Uterus (tissue), 4 donors: ENCODE results near the gene ARHGAP8. TPM values are rescaled to one million over a fixed set of nuclear protein-coding genes. Genes with fewer than 3 reads are reported as not detected.

ENCODE experiments used
- DNase-seq, 2 donors: peaks; one replicate each; pipeline ENCODE4 v3.0.0-alpha.2; 2019 to 2020
- H3K27ac ChIP-seq, 2 donors: fragments of 200-600 bp; sonication (generic); 1 replicate in 1 of 2; 2 replicates in 1 of 2; pipeline ENCODE4 v1.5.1; 2016 to 2018
- H3K27me3 ChIP-seq, 2 donors: fragments of 200-600 bp; sonication (generic); one replicate each; pipeline ENCODE4 v1.5.1; 2018 to 2019; ENCODE audit warnings: control low read depth in 1 of 2
- H3K36me3 ChIP-seq, 2 donors: fragments of 200-600 bp; sonication (generic); one replicate each; pipeline ENCODE4 v1.5.1; 2019; ENCODE audit warnings: control low read depth in 1 of 2
- H3K4me1 ChIP-seq, 2 donors: fragments of 200-600 bp; sonication (generic); one replicate each; pipeline ENCODE4 v1.5.1; 2018 to 2019; ENCODE audit warnings: control low read depth in 1 of 2
- H3K4me3 ChIP-seq, 2 donors: fragments of 200-600 bp; sonication (generic); 1 replicate in 1 of 2; 2 replicates in 1 of 2; pipeline ENCODE4 v1.5.1; 2018 to 2019; ENCODE audit warnings: mild to moderate bottlenecking in 1 of 2
- H3K9me3 ChIP-seq, 2 donors: fragments of 200-600 bp; sonication (generic); one replicate each; pipeline ENCODE4 v1.5.1; 2019; ENCODE audit warnings: control low read depth in 1 of 2
- POLR2A ChIP-seq, 2 donors: fragments of 450-650 bp; IDR thresholded peaks; one replicate each; pipeline ENCODE4 v1.6.1; 2016; ENCODE audit warnings: antibody characterized with exemption in 2 of 2, mild to moderate bottlenecking in 1 of 2, moderate library complexity in 1 of 2
- intact Hi-C: fragments of 100-400 bp; cut with DNase I; formaldehyde crosslinking; loops from one replicate; pipeline ENCODE4 v1.15.1; 2023; ENCODE audit warnings: low total_unique reads
- total RNA-seq, 4 donors: library from RNA; depleted of rRNA in 3 of 4; stranded (reverse); fragments of >200 nt in 3 of 4; gene quantifications; one replicate each; pipeline versions ENCODE4 v1.1.0 to v1.2.4, GENCODE V29; 2014 to 2023
- TF ChIP-seq, protein P1 (sequence below), 4 experiments: fragments of 200-600 bp in 2 of 4; fragments of 450-650 bp in 2 of 4; sonication (generic) in 2 of 4; IDR thresholded peaks; one replicate each; pipeline ENCODE4 v1.5.1; 2016 to 2019; ENCODE audit warnings: antibody characterized with exemption in 4 of 4, mild to moderate bottlenecking in 2 of 4, moderate library complexity in 1 of 4
- donor health status: DM: yes; HTN: yes; CAD: no.

Gene ARHGAP8
- total RNA-seq, 4 donors from 2014 or later, result 1.8 to 4.4 TPM; not detected in 2

DNA sequence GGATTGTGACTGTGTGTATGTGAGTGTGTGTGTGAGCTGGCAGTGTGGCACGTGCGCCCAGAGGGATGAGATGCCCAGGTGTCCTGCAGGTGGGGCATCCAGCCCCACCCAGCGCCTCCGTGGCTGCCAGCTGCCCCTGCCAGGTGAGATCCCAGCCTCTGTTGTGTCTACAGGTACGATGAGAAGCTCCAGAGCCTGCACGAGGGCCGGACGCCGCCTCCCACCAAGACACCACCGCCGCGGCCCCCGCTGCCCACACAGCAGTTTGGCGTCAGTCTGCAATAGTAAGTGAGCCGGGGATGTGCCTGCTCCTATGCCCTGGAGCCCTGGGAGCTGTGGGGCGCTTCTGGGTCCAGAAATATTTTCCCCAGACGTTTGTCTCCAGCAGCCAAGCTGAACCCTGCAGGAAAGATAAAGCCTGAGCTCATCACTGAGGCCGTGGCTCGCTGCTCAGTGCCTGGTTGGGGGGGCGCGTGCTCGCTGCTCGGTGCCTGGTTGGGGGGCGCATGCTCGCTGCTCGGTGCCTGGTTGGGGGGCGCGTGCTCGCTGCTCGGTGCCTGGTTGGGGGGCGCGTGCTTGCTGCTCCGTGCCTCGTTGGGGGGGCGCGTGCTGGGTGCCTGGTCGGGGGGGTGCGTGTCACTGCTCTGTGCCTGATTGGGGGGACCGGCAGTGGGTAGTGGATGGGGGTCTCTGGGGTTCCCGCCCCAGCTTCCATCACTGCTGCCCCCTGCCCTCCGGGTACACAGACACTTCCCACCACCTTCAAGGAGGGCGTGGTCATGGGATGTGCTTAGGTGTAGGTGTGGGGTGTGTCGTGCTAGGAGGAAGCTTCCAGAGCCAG, 73.2 kb downstream of the ARHGAP8 start:
- Histone ChIP-seq H3K9me3 (no peaks in the 10 kb centered on the region), H3K27me3 (no peaks in the 10 kb centered on the region), H3K36me3 (no peaks in the 10 kb centered on the region), H3K4me1 (no peaks in the 10 kb centered on the region), H3K27ac (no peak overlapping the region), H3K4me3 (no peak overlapping the region)
- TF ChIP-seq, protein P1, sequence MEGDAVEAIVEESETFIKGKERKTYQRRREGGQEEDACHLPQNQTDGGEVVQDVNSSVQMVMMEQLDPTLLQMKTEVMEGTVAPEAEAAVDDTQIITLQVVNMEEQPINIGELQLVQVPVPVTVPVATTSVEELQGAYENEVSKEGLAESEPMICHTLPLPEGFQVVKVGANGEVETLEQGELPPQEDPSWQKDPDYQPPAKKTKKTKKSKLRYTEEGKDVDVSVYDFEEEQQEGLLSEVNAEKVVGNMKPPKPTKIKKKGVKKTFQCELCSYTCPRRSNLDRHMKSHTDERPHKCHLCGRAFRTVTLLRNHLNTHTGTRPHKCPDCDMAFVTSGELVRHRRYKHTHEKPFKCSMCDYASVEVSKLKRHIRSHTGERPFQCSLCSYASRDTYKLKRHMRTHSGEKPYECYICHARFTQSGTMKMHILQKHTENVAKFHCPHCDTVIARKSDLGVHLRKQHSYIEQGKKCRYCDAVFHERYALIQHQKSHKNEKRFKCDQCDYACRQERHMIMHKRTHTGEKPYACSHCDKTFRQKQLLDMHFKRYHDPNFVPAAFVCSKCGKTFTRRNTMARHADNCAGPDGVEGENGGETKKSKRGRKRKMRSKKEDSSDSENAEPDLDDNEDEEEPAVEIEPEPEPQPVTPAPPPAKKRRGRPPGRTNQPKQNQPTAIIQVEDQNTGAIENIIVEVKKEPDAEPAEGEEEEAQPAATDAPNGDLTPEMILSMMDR (IDR thresholded peaks at IDR 0.05), result no peak
- TF ChIP-seq POLR2A (IDR thresholded peaks at IDR 0.05), result no peak
- intact Hi-C loops, result no loop called here
- no peak for DNase-seq

DNA sequence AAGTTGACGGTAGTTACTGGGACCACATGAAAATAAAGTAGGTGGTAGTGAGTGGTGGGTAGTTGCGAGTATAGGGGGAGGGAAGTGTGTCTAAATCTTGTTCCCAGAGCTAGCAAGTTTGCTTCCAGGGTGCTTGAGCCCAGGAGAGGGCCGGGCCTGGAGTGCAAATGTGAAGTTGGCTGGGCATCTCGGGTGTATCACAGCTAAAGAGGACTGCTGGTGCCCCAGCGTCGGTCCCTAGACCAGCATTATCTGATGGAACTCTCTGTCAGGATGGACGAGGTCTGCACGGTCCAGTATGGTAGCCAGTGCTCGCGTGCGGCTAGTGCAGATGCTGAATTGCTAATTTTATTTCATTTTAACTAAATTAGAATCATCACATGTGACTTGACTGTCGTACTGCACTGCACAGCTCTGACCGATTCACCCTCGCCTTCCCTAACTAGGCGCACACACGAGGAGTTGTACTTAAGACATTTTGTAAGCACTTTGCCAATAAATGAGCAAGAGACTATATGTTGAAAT, 75.4 kb downstream of the ARHGAP8 start:
- Histone ChIP-seq H3K4me3 (no peak overlapping the region), H3K4me1 (no peaks in the 10 kb centered on the region), H3K27me3 (no peaks in the 10 kb centered on the region), H3K27ac (no peak overlapping the region), H3K9me3 (no peaks in the 10 kb centered on the region), H3K36me3 (no peaks in the 10 kb centered on the region)
- no peak for DNase-seq
- intact Hi-C loops, result no loop called here
- TF ChIP-seq POLR2A (IDR thresholded peaks at IDR 0.05), result no peak
- TF ChIP-seq, protein P1 (IDR thresholded peaks at IDR 0.05), result no peak

DNA sequence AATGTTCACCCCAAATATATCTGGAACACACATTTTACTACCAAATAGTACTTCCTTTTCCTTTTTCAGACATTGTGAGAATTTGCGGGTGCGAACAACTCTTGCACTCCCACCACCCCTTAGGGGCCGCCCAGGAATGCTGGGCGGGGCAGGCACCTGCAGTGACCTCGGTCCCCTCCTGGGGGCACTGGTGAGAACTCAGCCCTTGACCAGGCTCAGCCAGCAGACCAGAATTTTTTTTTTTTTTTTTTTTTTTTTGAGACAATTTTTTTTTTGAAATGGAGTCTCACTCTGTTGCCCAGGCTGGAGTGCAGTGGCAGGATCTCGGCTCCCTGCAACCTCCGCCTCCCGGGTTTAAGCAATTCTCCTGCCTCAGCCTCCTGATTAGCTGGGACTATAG, 75.8 kb downstream of the ARHGAP8 start:
- Histone ChIP-seq H3K4me1 (no peaks in the 10 kb centered on the region), H3K36me3 (no peaks in the 10 kb centered on the region), H3K27ac (no peak overlapping the region), H3K4me3 (no peak overlapping the region), H3K9me3 (no peaks in the 10 kb centered on the region), H3K27me3 (no peaks in the 10 kb centered on the region)
- DNase-seq, result no peak
- no peak for TF ChIP-seq POLR2A (IDR thresholded peaks at IDR 0.05)
- TF ChIP-seq, protein P1 (IDR thresholded peaks at IDR 0.05), result no peak
- intact Hi-C loops, result no loop called here

DNA sequence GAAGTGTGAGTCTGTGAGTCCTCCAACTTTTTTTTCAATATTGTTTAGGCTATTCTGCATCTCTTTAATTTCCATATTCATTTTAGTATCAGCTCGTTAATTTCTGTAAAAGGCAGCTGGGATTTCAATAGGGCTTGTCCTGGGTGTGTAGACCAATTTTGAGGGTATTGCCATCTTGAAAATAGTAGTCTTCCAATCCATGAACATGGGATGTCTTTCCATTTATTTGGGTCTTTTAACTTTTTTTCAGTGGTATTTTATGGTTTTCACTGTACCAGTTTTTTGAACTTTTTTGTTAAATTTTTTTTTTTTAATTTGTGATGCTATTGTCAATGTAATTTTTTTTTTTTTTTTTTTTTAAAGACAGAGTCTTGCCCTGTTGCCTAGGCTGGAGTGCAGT, 79.5 kb downstream of the ARHGAP8 start:
- Histone ChIP-seq H3K36me3 (no peaks in the 10 kb centered on the region), H3K27ac (no peak overlapping the region), H3K9me3 (peaks cover 0 to 3% of the 10 kb centered on the region in 2 donors), H3K4me3 (no peak overlapping the region), H3K4me1 (no peaks in the 10 kb centered on the region), H3K27me3 (no peaks in the 10 kb centered on the region)
- no peak for DNase-seq
- TF ChIP-seq, protein P1 (IDR thresholded peaks at IDR 0.05), result no peak
- no peak for TF ChIP-seq POLR2A (IDR thresholded peaks at IDR 0.05)
- intact Hi-C loops, result no loop called here

DNA sequence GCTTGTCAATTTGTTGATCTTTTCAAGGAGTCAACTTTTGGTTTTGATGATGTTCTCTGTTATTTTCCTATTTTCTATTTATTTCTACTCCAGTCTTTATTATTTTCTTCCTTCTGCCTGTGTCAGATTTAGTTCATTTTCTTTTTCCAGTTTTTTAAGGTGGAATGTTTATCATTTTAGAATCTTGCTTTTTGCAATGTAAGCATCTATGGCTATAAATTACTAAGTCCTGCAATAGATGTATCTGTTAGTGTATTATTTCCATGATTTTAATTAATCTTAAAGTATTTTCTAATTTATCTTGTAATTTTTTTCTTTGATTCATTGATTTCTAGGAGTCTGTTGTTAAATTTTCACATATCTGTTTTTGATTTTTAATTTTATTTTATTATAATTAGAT, 81.7 kb downstream of the ARHGAP8 start:
- Histone ChIP-seq H3K4me3 (no peak overlapping the region), H3K27me3 (no peaks in the 10 kb centered on the region), H3K4me1 (no peaks in the 10 kb centered on the region), H3K36me3 (no peaks in the 10 kb centered on the region), H3K27ac (no peak overlapping the region), H3K9me3 (peaks cover 0 to 3% of the 10 kb centered on the region in 2 donors)
- TF ChIP-seq POLR2A (IDR thresholded peaks at IDR 0.05), result no peak
- TF ChIP-seq, protein P1 (IDR thresholded peaks at IDR 0.05), result no peak
- intact Hi-C loops, result no loop called here
- no peak for DNase-seq
